IMR-90 (cell line): Measurements from ENCODE around the gene RAD51AP2.

Source experiments
- POLR2A ChIP-seq: IDR thresholded peaks from 2 replicates; pipeline ENCODE4 v1.6.1; 2012; ENCODE audit warnings: mild to moderate bottlenecking, low read depth, low read length
- TF ChIP-seq, protein P1 (sequence below): conservative IDR thresholded peaks from 2 replicates; pipeline ENCODE4 v1.5.1; 2012; ENCODE audit warnings: mild to moderate bottlenecking, low read depth, low read length, improper control_type of control experiment

DNA sequence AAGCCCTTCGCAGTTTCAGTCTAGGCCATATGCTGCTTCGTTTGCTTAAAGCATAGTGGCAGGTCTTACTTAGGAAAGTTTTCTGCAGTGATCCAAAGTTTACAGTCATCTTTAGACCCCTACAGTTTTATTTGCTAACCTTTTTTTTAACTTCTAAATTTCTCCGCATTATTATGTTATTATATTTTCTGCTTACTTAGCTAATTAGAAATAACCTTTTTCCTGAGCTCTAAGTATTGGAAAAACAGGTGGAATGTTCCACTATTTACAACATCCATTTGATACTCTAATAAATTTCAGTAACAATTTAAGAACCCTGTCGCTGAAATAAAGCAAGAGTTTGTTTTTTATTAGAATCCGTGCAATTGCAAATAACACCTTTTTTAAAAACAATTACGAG is 4.1 kb upstream of the RAD51AP2 start:
- TF ChIP-seq, protein P1, sequence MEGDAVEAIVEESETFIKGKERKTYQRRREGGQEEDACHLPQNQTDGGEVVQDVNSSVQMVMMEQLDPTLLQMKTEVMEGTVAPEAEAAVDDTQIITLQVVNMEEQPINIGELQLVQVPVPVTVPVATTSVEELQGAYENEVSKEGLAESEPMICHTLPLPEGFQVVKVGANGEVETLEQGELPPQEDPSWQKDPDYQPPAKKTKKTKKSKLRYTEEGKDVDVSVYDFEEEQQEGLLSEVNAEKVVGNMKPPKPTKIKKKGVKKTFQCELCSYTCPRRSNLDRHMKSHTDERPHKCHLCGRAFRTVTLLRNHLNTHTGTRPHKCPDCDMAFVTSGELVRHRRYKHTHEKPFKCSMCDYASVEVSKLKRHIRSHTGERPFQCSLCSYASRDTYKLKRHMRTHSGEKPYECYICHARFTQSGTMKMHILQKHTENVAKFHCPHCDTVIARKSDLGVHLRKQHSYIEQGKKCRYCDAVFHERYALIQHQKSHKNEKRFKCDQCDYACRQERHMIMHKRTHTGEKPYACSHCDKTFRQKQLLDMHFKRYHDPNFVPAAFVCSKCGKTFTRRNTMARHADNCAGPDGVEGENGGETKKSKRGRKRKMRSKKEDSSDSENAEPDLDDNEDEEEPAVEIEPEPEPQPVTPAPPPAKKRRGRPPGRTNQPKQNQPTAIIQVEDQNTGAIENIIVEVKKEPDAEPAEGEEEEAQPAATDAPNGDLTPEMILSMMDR: no peak
- no peak for TF ChIP-seq POLR2A
